Measurements from ENCODE around the gene HELT. TPM values are rescaled to one million over a fixed set of nuclear protein-coding genes. Genes with fewer than 3 reads are reported as not detected.
A peak's percentile ranks its signal among the peaks of the same experiment; 100 is the strongest.
"Not testable (repeated sequence)": the region's sequence is repeated elsewhere in the genome, so short reads cannot be mapped to it uniquely, and the experiment has no call there.

Gene HELT
- not detected for total RNA-seq

GRCh38 chr4:185017964-185018772 lies at the start of gene HELT:
Gene HELT (plus strand): TSS chr4:185018490. CDS start chr4:185018929, 439 bp downstream.
- no peak for DNase-seq
- POLR2A ChIA-PET = no interaction called here
- H3K4me3 Mint-ChIP-seq = no peak within 1 kb of the TSS

GRCh38 chr4:184968784-184969201 lies 49.5 kb upstream of the HELT start:
- DNase-seq = no peak
- Mint-ChIP-seq H3K4me3 (no peak overlapping the region), H3K4me1 (peaks cover 5% of the 10 kb centered on the region), H3K27ac (no peak overlapping the region), H3K36me3 (ENCODE audit: low read depth) (peaks cover 4% of the 10 kb centered on the region), H3K9me3 (peaks cover 15% of the 10 kb centered on the region), H3K27me3 (peaks cover 3% of the 10 kb centered on the region)
- ChIA-PET CTCF (interaction anchor here (0.9 kb wide), 1 partner anchor 731 kb away, joined by 3 read pairs; no protein-coding TSS in a partner anchor), POLR2A (no interaction called here)

More at GRCh38 chr4:185017964-185018772, at the start of gene HELT:
- Mint-ChIP-seq H3K36me3 (ENCODE audit: low read depth) (no peaks in the 10 kb centered on the region), H3K27ac (no peak within 1 kb of the TSS), H3K4me1 (peaks cover 7% of the 10 kb centered on the region), H3K9me3 (no peaks in the 10 kb centered on the region), H3K27me3 (peaks cover 88% of the 10 kb centered on the region)
- CTCF ChIA-PET = interaction anchor here (1.8 kb wide), 1 partner anchor 11 kb away, joined by 4 read pairs; no protein-coding TSS in a partner anchor

GRCh38 chr4:184969610-184970009 lies 48.7 kb upstream of the HELT start:
- DNase-seq = no peak
- CTCF ChIA-PET = no interaction called here
- no peak overlapping the region for H3K4me3 Mint-ChIP-seq
- H3K36me3 Mint-ChIP-seq (ENCODE audit: low read depth) = peaks cover 4% of the 10 kb centered on the region
- H3K9me3 Mint-ChIP-seq = peaks cover 15% of the 10 kb centered on the region
- H3K27ac Mint-ChIP-seq = no peak overlapping the region
- POLR2A ChIA-PET = no interaction called here
- H3K27me3 Mint-ChIP-seq = peaks cover 3% of the 10 kb centered on the region
- peaks cover 5% of the 10 kb centered on the region for H3K4me1 Mint-ChIP-seq

GRCh38 chr4:184972991-184973390 lies 45.3 kb upstream of the HELT start:
- ChIA-PET CTCF (no interaction called here), POLR2A (no interaction called here)
- Mint-ChIP-seq H3K4me3 (no peak overlapping the region), H3K27ac (no peak overlapping the region), H3K27me3 (peaks cover 7% of the 10 kb centered on the region), H3K9me3 (peaks cover 8% of the 10 kb centered on the region), H3K4me1 (no peaks in the 10 kb centered on the region), H3K36me3 (ENCODE audit: low read depth) (no peaks in the 10 kb centered on the region)
- no peak for DNase-seq

- H3K27ac Mint-ChIP-seq; CTCF ChIA-PET; POLR2A ChIA-PET; H3K27me3 Mint-ChIP-seq; H3K9me3 Mint-ChIP-seq; H3K4me3 Mint-ChIP-seq; DNase-seq; H3K4me1 Mint-ChIP-seq; H3K36me3 Mint-ChIP-seq (ENCODE audit: low read depth): not testable (repeated sequence)
These were observed 41.9 kb upstream of the HELT start for GRCh38 chr4:184976348-184976747.

GRCh38 chr4:184977747-184978146 lies 40.5 kb upstream of the HELT start:
- no peak for DNase-seq
- no peaks in the 10 kb centered on the region for H3K36me3 Mint-ChIP-seq (ENCODE audit: low read depth)
- H3K4me1 Mint-ChIP-seq = no peaks in the 10 kb centered on the region
- POLR2A ChIA-PET = no interaction called here
- H3K4me3 Mint-ChIP-seq = no peak overlapping the region
- H3K9me3 Mint-ChIP-seq = no peaks in the 10 kb centered on the region
- H3K27me3 Mint-ChIP-seq = peaks cover 7% of the 10 kb centered on the region
- CTCF ChIA-PET = no interaction called here
- no peak overlapping the region for H3K27ac Mint-ChIP-seq

- peaks cover 12% of the 10 kb centered on the region for H3K27me3 Mint-ChIP-seq
- CTCF ChIA-PET = no interaction called here
- DNase-seq = no peak
- H3K9me3 Mint-ChIP-seq = no peaks in the 10 kb centered on the region
- H3K4me3 Mint-ChIP-seq = no peak overlapping the region
- no peaks in the 10 kb centered on the region for H3K36me3 Mint-ChIP-seq (ENCODE audit: low read depth)
- no peak overlapping the region for H3K27ac Mint-ChIP-seq
- POLR2A ChIA-PET = no interaction called here
- no peaks in the 10 kb centered on the region for H3K4me1 Mint-ChIP-seq
These were observed 40.1 kb upstream of the HELT start for GRCh38 chr4:184978211-184978610.

- ChIA-PET CTCF (interaction anchor here (0.5 kb wide), 1 partner anchor 297 kb away, joined by 3 read pairs; no protein-coding TSS in a partner anchor), POLR2A (no interaction called here)
- Mint-ChIP-seq H3K4me1 (no peaks in the 10 kb centered on the region), H3K4me3 (no peak overlapping the region), H3K36me3 (ENCODE audit: low read depth) (no peaks in the 10 kb centered on the region), H3K9me3 (no peaks in the 10 kb centered on the region), H3K27me3 (peaks cover 12% of the 10 kb centered on the region), H3K27ac (no peak overlapping the region)
- no peak for DNase-seq
These were observed 38.7 kb upstream of the HELT start for GRCh38 chr4:184979461-184980124.

GRCh38 chr4:184980261-184980660 lies 38.0 kb upstream of the HELT start:
- ChIA-PET POLR2A (interaction anchor here (0.5 kb wide), 1 partner anchor 111 kb away, joined by 3 read pairs; no protein-coding TSS in a partner anchor), CTCF (no interaction called here)
- H3K9me3 Mint-ChIP-seq = no peaks in the 10 kb centered on the region
- H3K27ac Mint-ChIP-seq = no peak overlapping the region
- no peak for DNase-seq
- peaks cover 12% of the 10 kb centered on the region for H3K27me3 Mint-ChIP-seq
- H3K4me1 Mint-ChIP-seq = no peaks in the 10 kb centered on the region
- H3K36me3 Mint-ChIP-seq (ENCODE audit: low read depth) = no peaks in the 10 kb centered on the region
- H3K4me3 Mint-ChIP-seq = no peak overlapping the region

GRCh38 chr4:184983672-184984356 lies 34.5 kb upstream of the HELT start:
- no peak overlapping the region for H3K27ac Mint-ChIP-seq
- POLR2A ChIA-PET = no interaction called here
- H3K36me3 Mint-ChIP-seq (ENCODE audit: low read depth) = no peaks in the 10 kb centered on the region
- peak; percentile 45 for DNase-seq
- H3K9me3 Mint-ChIP-seq = no peaks in the 10 kb centered on the region
- peaks cover 4% of the 10 kb centered on the region for H3K27me3 Mint-ChIP-seq
- no peak overlapping the region for H3K4me3 Mint-ChIP-seq
- H3K4me1 Mint-ChIP-seq = no peaks in the 10 kb centered on the region
- CTCF ChIA-PET = no interaction called here

- no peak overlapping the region for H3K4me3 Mint-ChIP-seq
- H3K27ac Mint-ChIP-seq = no peak overlapping the region
- H3K9me3 Mint-ChIP-seq = no peaks in the 10 kb centered on the region
- no peaks in the 10 kb centered on the region for H3K36me3 Mint-ChIP-seq (ENCODE audit: low read depth)
- no peaks in the 10 kb centered on the region for H3K4me1 Mint-ChIP-seq
- ChIA-PET POLR2A (no interaction called here), CTCF (no interaction called here)
- peaks cover 4% of the 10 kb centered on the region for H3K27me3 Mint-ChIP-seq
- DNase-seq = no peak
These were observed 30.7 kb upstream of the HELT start for GRCh38 chr4:184987493-184988031.

- no peaks in the 10 kb centered on the region for H3K27me3 Mint-ChIP-seq
- H3K27ac Mint-ChIP-seq = no peak overlapping the region
- DNase-seq = no peak
- H3K36me3 Mint-ChIP-seq (ENCODE audit: low read depth) = no peaks in the 10 kb centered on the region
- H3K4me1 Mint-ChIP-seq = no peaks in the 10 kb centered on the region
- ChIA-PET CTCF (no interaction called here), POLR2A (no interaction called here)
- H3K9me3 Mint-ChIP-seq = no peaks in the 10 kb centered on the region
- H3K4me3 Mint-ChIP-seq = no peak overlapping the region
These were observed 29.7 kb upstream of the HELT start for GRCh38 chr4:184988611-184989010.

GRCh38 chr4:184989283-184989682 lies 29.0 kb upstream of the HELT start:
- H3K36me3 Mint-ChIP-seq (ENCODE audit: low read depth); H3K27ac Mint-ChIP-seq; H3K4me1 Mint-ChIP-seq; H3K27me3 Mint-ChIP-seq; H3K9me3 Mint-ChIP-seq; DNase-seq; POLR2A ChIA-PET; H3K4me3 Mint-ChIP-seq: not testable (repeated sequence)
- CTCF ChIA-PET = interaction anchor here (0.5 kb wide), 1 partner anchor 112 kb away, joined by 3 read pairs; no protein-coding TSS in a partner anchor
